ENCODE results near the gene VCL. TPM values are rescaled to one million over a fixed set of nuclear protein-coding genes. Genes with fewer than 3 reads are reported as not detected.
A peak's percentile ranks its signal among the peaks of the same experiment; 100 is the strongest.

VCL gene
- total and polyA plus RNA-seq, 12 donors: 14.3 to 90.7 (median 43.2) TPM

- WGBS, 4 donors: 35 to 41% (median 37%) methylated on average over 4 of the region's 4 CpGs
- peaks cover 0 to 33% of the 10 kb centered on the region in 2 donors for H3K4me1 ChIP-seq (replicated peaks in 1 of 2)
- intact Hi-C loops (cut with DNase I): no loop called here
These were observed 23.5 kb downstream of the VCL start for GRCh38 chr10:74021248-74022055.

GRCh38 chr10:74022926-74023629, 25.2 kb downstream of the VCL start:
- TF ChIP-seq CTCF (IDR thresholded peaks at IDR 0.05) (no peak), POLR2A (IDR thresholded peaks at IDR 0.05) (no peak)
- Histone ChIP-seq H3K27ac (no peak overlapping the region), H3K9me3 (replicated peaks in 1 of 3) (no peaks in the 10 kb centered on the region), H3K27me3 (no peaks in the 10 kb centered on the region), H3K36me3 (replicated peaks in 1 of 2) (no peaks in the 10 kb centered on the region), H3K4me1 (replicated peaks in 1 of 2) (peaks cover 3 to 41% of the 10 kb centered on the region in 2 donors), H3K4me3 (no peak overlapping the region)
- WGBS, 4 donors: 56 to 89% (median 66%) methylated on average over 5 of the region's 5 CpGs
- DNase-seq: no peak
- intact Hi-C loops (cut with DNase I): no loop called here

More at GRCh38 chr10:74021248-74022055, 23.5 kb downstream of the VCL start:
- DNase-seq: no peak
- H3K9me3 ChIP-seq (replicated peaks in 1 of 3): no peaks in the 10 kb centered on the region
- H3K27me3 ChIP-seq: no peaks in the 10 kb centered on the region
- H3K36me3 ChIP-seq (replicated peaks in 1 of 2): no peaks in the 10 kb centered on the region
- peak overlapping the region in 1 of 4 donors; percentile 18 for H3K4me3 ChIP-seq
- TF ChIP-seq POLR2A (IDR thresholded peaks at IDR 0.05): no peak
- TF ChIP-seq CTCF (IDR thresholded peaks at IDR 0.05): no peak
- H3K27ac ChIP-seq: peak overlapping the region in 2 of 5 donors; percentile 15 to 37

- Histone ChIP-seq H3K27ac (no peak overlapping the region), H3K9me3 (replicated peaks in 1 of 3) (no peaks in the 10 kb centered on the region), H3K36me3 (replicated peaks in 1 of 2) (no peaks in the 10 kb centered on the region), H3K4me1 (replicated peaks in 1 of 2) (peaks cover 3 to 41% of the 10 kb centered on the region in 2 donors), H3K4me3 (no peak overlapping the region), H3K27me3 (no peaks in the 10 kb centered on the region)
- intact Hi-C loops (cut with DNase I): no loop called here
- no peak for TF ChIP-seq POLR2A (IDR thresholded peaks at IDR 0.05)
- TF ChIP-seq CTCF (IDR thresholded peaks at IDR 0.05): no peak
- no peak for DNase-seq
These were observed 26.7 kb downstream of the VCL start for GRCh38 chr10:74024600-74024999.

GRCh38 chr10:74025380-74025978, 27.6 kb downstream of the VCL start:
- H3K4me3 ChIP-seq: no peak overlapping the region
- no peaks in the 10 kb centered on the region for H3K9me3 ChIP-seq (replicated peaks in 1 of 3)
- peaks cover 3 to 44% of the 10 kb centered on the region in 2 donors for H3K4me1 ChIP-seq (replicated peaks in 1 of 2)
- TF ChIP-seq CTCF (IDR thresholded peaks at IDR 0.05) (no peak), POLR2A (IDR thresholded peaks at IDR 0.05) (no peak)
- peak in 4 of 7 donors; percentile 21 to 33 (median 25) for DNase-seq
- intact Hi-C loops (cut with DNase I): no loop called here
- H3K36me3 ChIP-seq (replicated peaks in 1 of 2): no peaks in the 10 kb centered on the region
- no peak overlapping the region for H3K27ac ChIP-seq
- 36 to 60% (median 48%) methylated on average over 5 of the region's 5 CpGs for WGBS, 4 donors
- H3K27me3 ChIP-seq: no peaks in the 10 kb centered on the region
